Esophagus muscularis mucosa (tissue), 3 donors: ENCODE data around the gene UMODL1.

Source experiments
- POLR2A ChIP-seq: fragments of 450-650 bp; IDR thresholded peaks from one replicate; pipeline ENCODE4 v1.6.1; 2017; ENCODE audit warnings: antibody characterized with exemption, moderate library complexity, mild to moderate bottlenecking, low read depth
- TF ChIP-seq, protein P1 (sequence below), 3 experiments: fragments of 200-600 bp in 2 of 3; fragments of 450-650 bp in 1 of 3; sonication (generic) in 2 of 3; IDR thresholded peaks; one replicate each; pipeline ENCODE4 v1.5.1; 2017 to 2019; ENCODE audit warnings: antibody characterized with exemption in 3 of 3, mild to moderate bottlenecking in 2 of 3, moderate library complexity in 1 of 3

DNA sequence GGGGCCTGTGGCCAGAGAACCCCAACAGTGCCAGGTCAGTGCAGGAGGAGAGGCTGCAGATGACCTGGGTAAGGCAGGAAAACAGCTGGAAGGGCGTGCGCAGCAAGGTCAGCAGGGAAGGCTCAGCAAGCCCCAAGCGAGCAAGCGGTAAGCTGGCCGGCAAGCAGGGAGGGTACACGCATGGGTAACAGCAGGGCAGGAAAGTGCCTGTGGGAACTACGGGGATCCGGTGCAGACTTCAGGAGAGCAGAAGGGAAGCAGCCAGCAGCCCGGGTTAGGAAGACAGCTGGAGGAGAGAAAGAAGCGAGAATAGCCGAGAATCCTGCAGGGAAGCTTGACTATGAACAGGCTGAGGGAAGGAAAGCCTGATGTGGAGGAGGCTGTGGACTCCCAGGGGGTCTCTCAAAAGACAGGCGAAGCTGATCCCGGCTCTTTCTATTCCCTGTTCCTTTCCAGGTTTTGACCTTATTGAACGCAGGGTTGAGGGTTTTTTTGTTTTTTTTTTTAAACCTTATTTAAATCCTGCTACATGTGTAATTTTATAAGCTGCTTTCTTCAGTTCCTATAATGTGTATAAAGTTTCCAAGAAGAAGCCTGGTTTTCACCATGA lies 20.9 kb downstream of the UMODL1 start:
- TF ChIP-seq, protein P1, sequence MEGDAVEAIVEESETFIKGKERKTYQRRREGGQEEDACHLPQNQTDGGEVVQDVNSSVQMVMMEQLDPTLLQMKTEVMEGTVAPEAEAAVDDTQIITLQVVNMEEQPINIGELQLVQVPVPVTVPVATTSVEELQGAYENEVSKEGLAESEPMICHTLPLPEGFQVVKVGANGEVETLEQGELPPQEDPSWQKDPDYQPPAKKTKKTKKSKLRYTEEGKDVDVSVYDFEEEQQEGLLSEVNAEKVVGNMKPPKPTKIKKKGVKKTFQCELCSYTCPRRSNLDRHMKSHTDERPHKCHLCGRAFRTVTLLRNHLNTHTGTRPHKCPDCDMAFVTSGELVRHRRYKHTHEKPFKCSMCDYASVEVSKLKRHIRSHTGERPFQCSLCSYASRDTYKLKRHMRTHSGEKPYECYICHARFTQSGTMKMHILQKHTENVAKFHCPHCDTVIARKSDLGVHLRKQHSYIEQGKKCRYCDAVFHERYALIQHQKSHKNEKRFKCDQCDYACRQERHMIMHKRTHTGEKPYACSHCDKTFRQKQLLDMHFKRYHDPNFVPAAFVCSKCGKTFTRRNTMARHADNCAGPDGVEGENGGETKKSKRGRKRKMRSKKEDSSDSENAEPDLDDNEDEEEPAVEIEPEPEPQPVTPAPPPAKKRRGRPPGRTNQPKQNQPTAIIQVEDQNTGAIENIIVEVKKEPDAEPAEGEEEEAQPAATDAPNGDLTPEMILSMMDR (IDR thresholded peaks at IDR 0.05) = no peak
- TF ChIP-seq POLR2A = no peak
